GM19238 (cell line): ENCODE measurements around the gene STARD7.

Source experiments
- DNase-seq: peaks from one replicate; pipeline ENCODE4 v3.0.0; 2011; ENCODE audit warnings: low spot score; ENCODE audit not compliant: insufficient read length

The STARD7 gene

DNA sequence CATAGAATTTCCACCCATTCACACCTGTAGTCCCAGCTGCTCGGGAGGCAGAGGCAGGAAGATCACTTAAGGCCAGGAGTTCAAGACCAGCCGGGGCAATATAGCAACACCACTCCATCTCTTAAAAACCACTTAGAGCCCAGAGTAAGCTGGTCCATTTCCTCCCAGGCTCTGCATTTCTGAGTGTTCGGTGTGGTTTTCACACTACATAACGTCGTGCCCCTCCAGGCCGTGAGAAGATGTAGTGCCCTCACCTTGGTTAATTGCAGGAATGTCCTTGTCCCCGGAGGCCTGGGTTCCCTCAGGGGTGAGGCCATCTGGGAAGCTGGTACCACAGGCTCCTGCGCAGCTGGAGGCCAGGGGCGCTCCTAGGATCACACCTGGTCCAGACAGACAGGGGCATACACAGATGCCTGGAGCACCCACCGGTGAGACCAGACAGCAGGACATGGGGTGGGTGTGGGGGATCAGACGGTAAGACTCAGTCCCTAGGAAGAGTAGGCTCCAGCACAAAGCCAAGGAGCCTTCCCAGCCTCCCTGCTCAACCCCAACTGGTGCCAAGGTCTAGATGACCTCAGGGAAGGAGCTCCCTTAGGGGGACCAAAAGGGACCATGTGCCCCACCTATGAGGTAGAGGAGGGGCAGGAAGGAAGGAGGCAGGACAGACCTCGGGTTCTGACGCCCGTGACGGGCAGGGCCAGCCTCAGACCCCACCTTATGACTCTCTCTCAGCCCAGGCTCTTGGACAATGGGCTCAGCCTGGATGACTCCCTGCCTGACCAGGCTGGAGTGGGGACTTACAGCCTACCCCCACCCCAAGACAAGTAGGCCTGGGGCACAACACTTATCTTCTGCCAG lies 71.1 kb downstream of the STARD7 start:
- no peak for DNase-seq

DNA sequence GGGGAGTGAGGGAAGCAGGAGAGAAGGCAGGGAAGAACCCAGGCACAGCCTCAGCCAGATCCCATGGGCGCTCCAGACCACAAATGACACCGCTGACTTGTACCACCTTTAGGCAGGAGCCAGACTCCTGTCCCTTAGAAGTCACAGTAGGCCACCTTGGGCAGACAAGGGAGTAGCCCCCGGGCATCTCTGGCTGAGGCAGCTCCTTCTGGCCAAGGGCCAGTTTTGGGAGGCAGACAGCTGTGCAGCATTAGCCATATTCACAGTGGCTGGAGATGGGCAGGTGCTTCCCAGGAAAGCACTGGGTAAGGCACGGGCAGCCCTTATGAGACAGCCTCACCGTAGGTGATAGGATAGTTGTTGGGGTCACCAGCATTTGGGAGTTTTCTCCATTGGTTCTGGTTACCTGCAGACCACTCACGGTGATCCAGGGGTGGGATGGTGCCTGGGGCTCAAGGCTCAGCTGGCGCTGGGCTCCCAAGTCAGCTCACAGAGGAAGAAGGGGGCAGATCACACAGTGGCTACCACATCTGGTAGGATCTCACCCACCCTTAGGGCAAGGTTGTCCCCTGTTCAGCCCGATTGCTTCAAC lies 72.4 kb downstream of the STARD7 start:
- DNase-seq: no peak

DNA sequence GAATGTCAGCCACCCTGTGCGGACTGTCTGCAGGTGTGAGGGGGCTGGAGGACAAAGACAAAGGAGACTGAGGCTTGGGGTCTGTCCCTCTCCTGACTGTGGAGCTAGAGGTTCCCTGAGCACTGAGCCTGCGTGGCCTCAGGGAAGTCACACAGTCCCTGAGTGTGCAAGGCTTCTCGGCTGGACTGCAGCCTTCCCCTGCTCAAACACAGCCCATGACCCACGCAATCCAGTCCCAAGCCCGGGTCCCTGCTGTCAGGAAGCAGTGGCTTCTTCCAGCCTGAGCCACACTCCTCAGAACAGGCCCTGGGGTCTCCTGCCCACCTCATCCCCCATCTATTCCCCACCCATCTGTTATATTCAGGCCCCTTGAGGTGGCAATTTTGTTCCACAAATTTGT lies 73.0 kb downstream of the STARD7 start:
- no peak for DNase-seq

DNA sequence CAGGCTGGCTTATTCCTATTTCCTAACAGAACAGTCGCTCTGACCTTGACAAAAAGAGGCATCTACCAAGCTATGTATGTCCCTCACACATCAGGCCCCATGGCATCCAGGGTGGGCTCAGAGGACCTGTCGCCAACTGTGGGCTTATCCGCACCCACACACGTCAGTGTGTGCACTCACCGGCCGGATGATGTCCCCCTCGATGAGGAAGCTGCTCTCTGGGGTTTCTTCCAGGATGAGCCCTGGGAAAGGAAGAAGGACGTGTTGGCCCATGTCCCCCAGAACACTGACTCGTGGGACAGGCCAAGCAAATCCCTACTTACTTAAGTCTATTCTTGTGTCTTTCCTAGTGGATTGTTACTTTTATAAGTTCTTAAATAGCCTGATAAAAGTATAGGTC lies 73.5 kb downstream of the STARD7 start:
- DNase-seq: no peak
